ENCODE results near the gene MOCS3.

Gene MOCS3

DNA sequence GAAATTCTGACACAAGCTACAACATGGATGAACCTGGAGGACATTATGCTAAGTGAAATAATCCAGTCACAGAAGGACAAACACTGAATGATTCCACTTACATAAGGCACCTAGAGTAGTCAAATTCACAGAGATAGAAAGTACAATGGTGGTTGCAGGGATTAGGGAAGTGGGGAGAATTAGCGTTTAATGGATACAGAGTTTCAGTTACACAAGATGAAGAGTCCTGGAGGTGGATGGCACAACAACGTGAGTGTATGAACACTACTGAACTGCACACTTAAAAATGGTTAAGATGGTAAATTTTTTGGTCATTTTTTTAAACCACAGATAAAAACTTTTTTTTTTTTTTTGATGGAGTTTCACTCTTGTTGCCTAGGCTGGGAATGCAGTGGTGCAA, 24.7 kb downstream of the MOCS3 start:
- no peak for DNase-seq (ENCODE audit: low read depth)

DNA sequence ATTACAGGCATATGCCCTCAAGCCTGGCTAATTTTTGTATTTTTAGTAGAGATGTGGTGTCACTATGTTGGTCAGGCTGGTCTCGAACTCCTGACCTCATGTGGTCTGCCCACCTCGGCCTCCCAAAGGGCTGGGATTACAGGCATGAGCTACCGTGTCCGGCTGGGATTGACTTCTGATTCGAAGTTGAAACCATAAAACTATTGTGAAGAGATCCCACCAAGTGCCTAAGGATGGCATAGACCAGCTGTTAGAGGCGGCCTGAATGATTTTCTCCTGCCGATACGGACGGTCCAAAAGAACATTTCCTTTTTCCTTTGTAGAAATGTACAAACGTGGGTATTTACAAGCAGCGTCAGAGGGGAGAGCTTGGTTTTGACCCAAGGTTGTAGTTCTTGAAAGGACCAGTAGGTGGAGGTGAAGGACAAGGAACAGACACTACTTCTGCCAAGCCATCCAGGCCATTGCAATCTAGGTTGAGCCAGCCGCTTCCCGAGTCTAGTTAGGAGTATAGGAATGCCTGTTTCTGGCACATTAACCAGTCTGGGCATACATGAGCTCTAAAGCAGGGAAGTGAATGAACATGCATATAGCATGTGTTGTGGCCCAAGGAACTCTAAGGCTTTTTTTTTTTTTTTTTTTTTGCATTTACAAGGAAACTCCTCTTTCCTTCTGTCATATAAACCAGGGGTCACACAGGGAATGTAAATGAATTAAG, 29.0 kb downstream of the MOCS3 start:
- peak; percentile 46 for DNase-seq (ENCODE audit: low read depth)

DNA sequence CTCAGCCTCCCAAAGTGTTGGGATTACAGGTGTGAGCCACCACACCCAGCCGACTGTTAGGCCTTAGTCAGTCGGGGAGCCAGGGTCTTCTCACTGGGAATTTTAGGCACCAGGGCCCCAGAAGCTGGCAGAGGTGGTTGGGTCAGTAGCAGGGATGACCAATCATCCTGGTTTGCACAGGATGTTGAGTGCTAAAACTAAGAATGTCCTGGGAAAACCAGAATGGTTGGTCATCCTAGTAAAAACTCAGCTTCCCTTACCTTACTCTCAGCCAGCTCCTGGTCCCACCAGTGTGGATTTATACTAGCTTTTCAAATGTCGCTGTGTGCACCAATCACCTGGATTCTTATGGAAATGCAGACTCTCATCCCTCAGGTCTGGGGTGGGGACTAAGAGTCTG, 32.5 kb downstream of the MOCS3 start:
- DNase-seq (ENCODE audit: low read depth), result no peak

DNA sequence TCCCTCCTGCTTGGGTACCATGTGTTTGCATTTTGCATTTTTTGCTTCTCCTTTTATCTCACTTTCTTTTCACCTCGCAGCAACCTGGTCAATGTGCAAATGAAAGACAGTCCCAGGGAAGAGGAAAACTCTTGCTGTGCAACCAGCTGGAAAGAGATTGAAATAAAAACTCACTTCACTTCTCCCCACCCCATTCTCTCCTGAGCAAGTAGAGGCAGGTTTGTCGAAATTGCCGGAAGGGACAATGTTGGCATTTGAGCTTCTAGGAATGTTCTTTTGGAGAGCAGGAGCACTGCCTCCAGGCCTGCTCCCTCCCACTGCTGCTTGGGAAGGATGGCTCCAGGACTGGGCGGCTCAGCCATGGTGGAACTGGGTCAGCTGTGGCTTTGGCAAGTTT, 33.7 kb downstream of the MOCS3 start:
- no peak for DNase-seq (ENCODE audit: low read depth)

DNA sequence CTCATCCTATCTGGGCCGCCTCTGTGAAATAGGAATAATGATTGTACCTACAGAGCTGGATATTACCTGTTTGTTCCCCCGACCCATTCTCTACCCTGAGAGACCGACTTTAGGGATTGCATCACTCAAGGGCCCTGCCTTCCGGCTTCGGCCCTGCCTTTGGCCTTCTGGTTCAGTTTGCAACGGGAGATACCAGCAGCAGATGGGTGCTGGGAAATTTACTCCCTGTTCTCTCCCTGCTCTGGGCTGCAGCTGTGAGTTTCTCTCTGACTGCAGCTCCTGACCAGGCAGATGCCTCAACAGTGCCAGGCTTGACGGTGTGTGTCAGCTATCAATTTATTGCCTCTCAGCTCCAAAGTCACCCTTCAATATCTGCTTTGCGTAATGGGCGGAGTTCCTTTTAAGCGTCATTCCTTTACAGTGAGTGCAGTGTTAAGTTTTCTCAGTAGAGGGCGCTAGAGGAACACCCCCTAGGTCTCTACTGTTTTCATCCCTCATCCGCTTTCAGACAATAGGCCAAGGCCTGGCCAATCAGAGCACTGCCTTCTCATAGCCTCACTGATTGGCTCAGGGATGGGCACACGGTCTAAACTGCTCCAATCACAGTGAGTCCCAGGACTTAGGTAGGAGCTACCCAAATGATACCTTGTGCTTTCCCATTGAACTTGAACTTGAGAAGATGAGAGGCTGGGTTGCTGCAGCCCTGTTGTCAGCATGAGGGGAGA, 34.3 kb downstream of the MOCS3 start:
- DNase-seq (ENCODE audit: low read depth), result no peak

DNA sequence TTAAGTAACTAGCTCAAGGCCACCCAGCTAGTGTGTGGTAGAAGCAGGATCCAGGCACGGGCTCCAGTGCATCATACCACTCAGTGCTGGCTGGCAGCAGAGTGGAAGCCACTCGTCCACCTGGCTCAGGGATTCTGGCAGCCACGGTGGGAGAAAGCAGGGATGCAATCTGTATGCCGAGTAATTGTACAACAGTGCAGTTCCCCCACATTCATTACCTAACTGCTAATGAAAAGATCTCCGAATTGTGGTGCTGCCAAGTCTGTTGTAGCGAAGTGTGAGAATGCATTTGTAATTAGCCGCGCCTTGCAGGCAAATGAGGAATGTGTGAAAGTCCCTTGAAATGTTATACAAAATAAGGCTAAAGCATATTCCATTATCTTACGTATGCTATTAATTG, 35.3 kb downstream of the MOCS3 start:
- no peak for DNase-seq (ENCODE audit: low read depth)

DNA sequence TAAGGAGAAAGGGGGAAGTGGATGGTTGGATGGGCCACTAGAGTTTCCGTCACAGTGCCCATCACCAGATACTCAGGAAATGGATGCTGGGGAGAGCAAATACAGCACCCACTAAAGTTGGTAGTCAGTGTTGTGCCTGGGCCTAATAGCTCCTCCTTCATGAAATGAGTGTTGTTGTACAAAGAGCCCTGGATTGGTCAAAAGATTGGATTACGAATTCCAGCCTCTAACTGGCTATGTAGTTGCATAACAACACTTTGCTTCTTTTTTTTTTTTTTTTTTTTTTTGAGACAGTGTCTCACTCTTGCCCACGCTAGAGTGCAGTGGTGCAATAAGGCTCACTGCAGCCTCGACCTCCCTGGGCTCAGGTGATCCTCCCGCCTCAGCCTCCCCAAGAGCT, 36.9 kb downstream of the MOCS3 start:
- DNase-seq (ENCODE audit: low read depth), result no peak

DNA sequence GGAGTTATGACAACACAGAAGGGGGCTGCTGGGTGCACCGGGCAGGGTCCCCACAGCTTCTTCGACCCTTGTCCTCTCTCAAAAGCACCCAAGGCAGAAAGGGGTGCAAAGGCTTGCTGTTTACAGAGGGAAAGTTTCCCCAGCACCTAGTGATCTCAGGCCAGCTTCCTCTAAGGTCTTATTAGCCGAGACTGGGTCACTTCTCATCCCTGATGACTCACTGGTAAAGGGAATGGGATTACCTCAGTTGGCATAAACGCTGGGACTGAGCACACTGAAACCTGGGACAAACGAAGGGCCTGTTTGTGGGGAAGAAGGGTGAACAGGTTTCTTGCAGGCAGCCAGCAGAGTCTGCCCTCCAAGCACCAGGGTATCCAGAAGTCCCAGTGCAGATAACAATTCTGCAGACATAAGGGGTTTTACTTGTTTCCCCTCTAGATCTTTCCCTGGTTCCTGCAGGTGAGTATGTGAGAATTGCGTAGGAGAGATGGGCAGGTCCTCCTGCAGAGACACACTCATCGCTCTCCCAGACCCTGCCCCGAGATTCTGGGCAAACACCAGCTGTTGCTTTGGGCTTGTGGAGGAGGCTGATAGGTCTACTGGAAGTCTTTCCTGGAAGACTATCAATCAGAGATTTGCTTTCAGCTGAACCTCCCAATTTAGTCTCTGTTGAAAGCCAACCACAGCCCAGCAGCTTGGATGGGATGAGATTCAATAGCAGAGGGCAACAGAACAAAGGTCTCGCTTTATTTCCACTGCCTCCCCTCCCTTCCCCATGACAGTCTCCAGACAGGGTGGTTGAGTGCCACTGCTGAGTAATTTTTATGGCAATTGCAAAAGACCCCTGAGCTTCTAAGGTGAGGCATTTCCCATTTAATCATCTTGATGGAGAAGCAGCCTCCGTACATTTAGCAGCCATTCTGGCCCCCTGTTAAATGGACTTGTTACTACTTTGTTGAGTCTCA, 38.6 kb downstream of the MOCS3 start:
- DNase-seq (ENCODE audit: low read depth), result no peak

DNA sequence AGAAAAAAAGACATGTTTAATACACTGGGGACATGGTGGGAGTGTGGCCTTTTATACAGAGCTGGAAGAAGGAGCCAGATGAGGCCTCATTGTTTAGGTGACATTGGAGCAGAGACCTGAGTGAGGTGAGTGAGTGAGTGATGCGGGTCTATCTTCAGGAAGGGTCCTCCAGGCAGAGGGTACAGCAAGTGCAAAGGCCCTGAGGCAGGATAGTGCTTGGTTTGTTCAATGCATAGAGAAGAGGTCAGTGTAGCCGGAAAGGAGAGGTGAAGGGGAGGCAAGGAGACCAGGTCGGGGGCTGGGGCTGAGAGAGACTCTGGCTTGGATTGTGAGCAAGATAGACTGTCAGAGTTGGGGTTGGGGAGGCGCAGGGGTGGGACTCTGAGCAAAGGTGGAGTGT, 40.7 kb downstream of the MOCS3 start:
- no peak for DNase-seq (ENCODE audit: low read depth)

DNA sequence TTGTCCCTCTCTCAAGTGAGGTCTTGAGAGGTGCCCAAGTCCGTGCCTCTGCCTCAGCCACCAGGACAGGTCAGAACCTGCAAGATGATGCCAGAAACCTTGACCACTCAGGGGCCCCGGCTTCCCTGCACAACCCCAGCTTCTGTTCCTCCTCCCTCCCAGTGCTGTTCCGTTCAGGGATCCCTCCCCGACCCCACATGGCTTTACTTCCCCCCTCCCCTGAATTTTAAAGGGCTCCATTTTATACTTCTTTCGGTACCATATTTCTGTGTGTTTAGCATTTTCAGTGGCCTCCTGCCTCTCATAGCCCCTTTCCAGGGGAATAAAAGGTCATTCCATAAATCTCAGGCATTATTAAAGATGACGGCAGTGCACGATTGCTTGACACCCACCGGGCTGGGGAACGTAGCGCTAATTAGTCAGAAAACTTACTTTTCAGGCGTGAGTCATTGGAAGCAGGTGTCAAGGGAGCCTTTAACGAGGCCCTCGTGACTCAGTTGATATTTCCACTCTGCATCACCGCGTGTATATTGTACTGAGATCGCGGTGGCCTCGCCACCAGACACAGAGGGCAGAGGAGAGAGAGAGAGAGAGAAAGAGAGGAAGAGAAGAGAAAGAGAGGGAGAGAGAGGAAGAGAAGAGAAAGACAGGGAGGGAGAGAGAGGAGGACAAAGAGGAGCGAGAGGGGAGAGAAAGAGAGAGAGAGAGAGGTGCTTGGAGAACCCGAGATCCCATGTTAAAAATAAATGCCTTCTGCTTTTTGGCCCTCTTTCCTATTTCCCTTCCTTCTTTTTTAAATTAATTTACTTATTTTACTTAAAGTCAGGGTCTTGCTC, 43.0 kb downstream of the MOCS3 start:
- DNase-seq (ENCODE audit: low read depth), result no peak

DNA sequence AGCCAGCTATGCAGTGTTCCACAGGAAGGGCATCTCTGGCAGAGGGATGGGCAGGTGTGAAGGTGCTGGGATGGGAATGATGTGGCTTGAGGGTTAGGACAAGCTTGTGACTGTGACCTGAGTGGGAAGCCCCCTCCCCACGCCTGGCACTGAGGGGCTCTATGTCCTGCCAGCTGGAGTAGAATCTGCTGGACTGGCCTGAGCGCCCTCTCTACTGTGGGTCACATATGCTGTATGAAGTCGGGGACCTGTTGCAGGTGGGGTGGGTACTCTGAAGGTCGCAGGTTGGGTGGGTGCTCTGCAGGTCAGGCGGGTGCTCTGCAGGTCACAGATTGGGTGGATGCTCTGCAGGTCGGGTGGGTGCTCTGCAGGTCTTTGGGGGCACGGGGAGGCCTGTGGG, 44.0 kb downstream of the MOCS3 start:
- DNase-seq (ENCODE audit: low read depth), result no peak

DNA sequence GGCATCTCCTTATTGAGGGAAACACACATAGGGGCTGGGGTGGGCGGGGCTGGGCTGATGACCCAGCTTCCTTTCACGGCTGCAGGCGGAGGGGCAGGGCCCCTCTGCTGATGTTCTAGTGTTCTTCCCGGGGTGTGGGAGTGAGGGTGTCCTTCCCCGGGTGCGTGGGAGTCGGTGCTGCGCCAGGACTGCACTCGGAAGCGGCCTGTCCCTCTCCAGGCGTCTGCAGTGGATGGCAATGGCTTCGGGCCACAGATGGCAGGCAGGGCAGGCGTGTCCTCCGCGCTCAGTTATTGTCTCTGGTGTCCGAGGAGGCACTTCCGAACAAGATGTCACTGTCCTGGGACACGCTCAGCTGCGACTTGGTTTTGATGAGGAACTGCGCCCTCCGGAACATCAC, 45.1 kb downstream of the MOCS3 start:
- no peak for DNase-seq (ENCODE audit: low read depth)

DNA sequence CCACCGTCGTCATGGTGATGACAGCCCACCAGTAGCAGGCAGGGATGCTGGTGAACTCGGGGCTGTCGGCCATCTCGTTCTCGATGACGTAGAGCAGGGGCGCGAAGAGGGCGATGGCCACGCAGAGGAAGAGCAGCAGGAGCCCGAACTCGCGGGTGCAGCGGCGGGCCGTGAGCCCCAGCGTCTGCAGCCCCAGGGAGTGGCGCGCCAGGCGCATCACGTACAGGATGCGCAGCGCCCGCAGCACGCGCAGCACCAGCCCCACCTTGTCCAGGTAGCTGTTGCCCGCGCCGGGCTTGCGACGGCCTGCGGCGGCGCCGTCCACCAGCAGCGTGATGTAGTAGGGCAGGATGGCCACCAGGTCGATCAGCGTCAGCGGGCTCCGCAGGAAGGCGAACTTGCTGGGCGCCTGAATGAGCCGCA, 45.7 kb downstream of the MOCS3 start:
- DNase-seq (ENCODE audit: low read depth), result no peak

DNA sequence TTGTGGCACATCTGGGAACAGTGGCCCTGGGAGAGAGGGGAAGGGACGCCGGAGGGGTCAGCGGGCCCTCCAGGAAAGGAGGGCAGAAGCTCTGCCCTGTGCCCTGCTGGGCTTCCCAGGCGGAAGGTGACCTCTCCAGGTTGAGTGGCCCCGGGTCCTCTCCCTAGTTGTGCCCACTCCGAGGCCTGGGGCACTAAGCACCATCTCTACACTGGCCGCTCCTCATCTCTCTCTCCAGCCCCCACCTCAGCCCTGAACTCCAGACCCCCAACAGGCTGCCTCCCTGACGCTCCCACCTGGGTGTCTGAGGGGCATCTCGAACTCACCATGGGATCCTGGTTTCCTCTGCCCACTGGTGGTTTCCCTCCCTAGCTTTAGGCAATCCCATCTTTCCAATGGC, 46.2 kb downstream of the MOCS3 start:
- DNase-seq (ENCODE audit: low read depth), result no peak

DNA sequence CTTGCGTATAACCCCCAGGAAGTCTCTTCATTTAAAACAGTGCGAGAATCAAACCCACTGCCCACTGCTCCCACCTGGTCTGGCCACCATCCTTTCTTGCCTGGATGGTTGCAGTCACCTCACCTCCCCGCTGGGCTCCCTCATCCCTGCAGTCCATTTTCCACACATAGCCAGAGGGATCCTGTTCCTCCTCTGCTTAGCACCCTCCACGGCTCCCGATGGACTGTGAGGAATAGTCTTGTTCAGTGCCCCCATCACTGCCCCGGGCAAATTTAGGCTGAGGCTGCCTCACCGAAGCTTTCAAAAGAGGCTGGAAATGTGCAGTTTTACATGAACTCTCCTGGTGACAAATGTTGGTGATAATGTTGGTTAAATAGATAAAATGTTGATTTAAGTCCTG, 46.6 kb downstream of the MOCS3 start:
- no peak for DNase-seq (ENCODE audit: low read depth)

DNA sequence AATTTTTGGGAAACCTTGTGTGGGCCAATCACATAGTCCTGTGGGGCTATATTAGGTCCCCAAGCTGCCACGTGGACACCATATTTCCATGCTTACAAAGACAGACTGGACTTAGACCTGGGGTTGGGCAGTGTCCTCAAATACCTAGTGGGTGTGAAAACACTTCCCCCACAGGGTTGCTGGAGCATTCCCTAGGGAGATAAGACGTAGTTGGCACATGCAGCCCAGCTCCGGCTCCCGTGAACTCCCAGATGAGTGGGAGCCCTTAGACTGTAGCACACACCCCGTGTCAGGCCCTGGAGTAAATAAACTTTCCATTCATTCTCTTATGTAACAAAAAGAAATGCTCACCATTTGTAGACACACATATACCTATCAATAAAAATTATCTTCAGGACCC, 50.1 kb downstream of the MOCS3 start:
- no peak for DNase-seq (ENCODE audit: low read depth)

DNA sequence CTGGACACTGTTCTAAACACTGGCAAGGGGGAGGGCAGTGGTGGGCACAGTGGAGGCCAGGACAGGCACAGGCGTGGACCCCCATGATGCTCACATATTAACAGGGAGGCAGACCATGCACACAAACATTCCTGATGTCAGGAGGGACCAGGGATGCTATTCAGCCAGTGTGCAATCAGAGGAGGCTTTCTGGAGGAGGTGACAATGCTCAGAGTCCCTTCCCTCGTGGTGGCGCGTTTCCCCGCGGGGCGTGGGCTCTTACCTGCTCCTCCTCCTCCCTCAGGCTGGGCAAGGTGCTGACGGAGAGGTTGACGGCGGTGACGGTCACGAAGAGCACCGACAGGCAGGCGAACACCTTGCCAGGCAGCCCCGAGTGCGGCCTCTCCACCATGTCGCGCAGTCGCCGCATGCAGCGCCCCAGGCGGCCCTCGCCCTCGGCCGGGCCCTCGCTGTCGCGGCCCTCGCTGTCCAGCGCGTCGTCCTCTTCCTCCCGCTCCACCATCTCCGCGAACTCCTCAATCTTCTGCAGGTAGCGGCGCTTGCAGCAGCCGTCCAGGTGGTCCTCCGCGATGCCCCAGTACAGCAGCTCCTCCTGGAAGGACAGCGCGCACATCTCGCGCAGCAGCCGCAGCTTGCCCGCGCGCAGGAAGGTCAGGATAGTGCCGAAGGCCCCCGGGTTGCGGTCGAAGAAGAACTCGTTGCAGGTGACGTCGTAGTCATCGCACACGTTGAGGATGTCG, 50.9 kb downstream of the MOCS3 start:
- no peak for DNase-seq (ENCODE audit: low read depth)

DNA sequence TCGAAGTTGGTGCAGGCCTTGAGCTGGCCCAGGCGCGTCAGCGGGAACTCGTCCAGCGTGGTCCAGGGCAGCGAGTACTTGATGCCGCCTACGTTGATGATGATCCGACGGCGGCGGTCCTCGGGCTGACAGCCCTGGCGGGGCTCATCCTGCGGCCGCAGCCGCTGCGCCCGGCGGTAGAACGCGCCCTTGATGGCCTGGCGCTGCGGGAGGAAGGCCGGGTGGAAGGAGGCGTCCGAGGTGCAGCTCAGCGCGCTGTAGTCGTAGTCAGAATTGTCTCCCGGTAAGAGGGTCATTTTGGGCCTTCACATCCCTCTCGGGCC, 51.4 kb downstream of the MOCS3 start:
- DNase-seq (ENCODE audit: low read depth), result no peak

DNA sequence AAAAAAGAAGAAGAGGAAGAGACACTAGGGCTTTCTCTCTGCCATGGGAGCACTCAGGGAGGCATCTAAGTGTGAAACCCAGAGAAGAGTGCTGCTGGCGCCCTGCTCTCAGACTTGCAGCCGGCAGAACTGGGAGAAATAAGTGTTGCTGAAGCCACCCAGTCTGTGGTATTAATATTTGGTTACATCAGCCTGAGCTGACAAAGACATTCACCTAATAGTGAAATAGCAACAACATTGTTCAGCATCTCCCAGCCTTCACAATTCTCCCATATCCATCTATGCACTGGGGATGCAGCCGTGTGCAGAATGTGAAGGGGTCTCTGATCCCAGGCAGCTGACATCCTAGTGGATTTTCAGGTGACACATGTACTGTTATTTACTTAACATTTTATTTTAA, 52.3 kb downstream of the MOCS3 start:
- no peak for DNase-seq (ENCODE audit: low read depth)

DNA sequence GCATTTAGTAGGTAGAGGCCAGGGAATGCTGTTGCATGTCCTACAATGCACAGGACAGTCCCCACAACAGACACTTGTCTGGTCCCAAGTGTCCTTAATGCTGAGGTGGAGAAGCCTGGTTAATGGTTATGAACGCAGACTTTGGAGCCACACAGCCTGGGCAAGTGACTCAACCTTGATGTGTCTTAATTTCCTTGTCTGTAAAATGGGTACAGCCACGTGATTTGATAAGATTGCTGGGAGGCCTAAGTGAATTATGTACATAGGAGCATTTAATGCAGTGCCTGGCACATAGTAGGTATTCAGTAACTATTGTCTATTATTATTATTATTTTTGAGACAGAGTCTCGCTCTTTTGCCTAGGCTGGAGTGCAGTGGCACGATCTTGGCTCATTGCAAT, 52.9 kb downstream of the MOCS3 start:
- no peak for DNase-seq (ENCODE audit: low read depth)

DNA sequence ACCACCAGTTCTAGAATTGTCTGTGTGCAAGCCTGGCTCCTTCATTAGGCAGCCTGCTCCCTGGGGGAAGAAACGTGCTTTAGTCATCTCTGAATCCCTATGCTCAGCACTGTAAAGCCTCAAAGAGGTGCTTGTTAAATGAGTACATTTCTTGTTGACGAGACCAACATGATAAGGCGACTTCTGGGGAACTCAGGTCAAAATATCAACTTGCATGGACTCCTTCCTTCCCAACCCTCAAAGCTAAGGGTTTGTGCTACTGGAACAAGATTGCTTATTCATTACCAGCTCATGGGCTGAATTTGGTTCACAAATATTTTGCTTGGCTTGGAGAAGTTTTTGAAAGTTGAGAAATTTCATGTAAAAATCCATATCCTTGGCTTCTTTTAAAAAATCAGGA, 53.7 kb downstream of the MOCS3 start:
- no peak for DNase-seq (ENCODE audit: low read depth)
